ENCODE results near the gene KANK3.
"Not testable (repeated sequence)": the region's sequence is repeated elsewhere in the genome, so short reads cannot be mapped to it uniquely, and the experiment has no call there.

DNA sequence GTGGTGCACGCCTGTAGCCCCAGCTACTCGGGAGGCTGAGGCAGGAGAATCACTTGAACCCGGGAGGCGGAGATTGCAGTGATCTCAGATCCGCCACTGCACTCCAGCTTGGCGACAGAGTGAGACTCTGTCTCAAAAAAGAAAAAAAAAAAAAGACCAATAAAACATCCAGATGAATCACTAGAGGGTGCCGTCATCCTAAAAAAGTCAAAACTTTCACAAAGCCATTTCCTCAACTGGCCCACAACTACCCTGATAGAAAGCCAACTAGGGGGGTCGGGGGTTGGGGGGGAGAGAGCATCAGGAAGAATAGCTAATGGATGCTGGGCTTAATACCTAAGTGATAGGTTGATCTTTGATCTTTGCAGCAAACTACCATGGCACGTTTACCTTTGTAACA is 24.2 kb downstream of the KANK3 start:
- TF ChIP-seq, protein P1, sequence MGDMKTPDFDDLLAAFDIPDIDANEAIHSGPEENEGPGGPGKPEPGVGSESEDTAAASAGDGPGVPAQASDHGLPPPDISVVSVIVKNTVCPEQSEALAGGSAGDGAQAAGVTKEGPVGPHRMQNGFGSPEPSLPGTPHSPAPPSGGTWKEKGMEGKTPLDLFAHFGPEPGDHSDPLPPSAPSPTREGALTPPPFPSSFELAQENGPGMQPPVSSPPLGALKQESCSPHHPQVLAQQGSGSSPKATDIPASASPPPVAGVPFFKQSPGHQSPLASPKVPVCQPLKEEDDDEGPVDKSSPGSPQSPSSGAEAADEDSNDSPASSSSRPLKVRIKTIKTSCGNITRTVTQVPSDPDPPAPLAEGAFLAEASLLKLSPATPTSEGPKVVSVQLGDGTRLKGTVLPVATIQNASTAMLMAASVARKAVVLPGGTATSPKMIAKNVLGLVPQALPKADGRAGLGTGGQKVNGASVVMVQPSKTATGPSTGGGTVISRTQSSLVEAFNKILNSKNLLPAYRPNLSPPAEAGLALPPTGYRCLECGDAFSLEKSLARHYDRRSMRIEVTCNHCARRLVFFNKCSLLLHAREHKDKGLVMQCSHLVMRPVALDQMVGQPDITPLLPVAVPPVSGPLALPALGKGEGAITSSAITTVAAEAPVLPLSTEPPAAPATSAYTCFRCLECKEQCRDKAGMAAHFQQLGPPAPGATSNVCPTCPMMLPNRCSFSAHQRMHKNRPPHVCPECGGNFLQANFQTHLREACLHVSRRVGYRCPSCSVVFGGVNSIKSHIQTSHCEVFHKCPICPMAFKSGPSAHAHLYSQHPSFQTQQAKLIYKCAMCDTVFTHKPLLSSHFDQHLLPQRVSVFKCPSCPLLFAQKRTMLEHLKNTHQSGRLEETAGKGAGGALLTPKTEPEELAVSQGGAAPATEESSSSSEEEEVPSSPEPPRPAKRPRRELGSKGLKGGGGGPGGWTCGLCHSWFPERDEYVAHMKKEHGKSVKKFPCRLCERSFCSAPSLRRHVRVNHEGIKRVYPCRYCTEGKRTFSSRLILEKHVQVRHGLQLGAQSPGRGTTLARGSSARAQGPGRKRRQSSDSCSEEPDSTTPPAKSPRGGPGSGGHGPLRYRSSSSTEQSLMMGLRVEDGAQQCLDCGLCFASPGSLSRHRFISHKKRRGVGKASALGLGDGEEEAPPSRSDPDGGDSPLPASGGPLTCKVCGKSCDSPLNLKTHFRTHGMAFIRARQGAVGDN (IDR thresholded peaks at IDR 0.05): not testable (repeated sequence)
- not testable (repeated sequence) for TF ChIP-seq SRF (IDR thresholded peaks at IDR 0.05; ENCODE audit: low read depth in 2 of 2, low read length in 2 of 2); YY1 (IDR thresholded peaks at IDR 0.05; ENCODE audit: low read depth, low read length); POLR2AphosphoS5 (IDR thresholded peaks at IDR 0.05; ENCODE audit: low read length)

All from GM12878 (cell line).